Activated naive CD8-positive, alpha-beta T cell (primary cell): ENCODE results near the gene SIRPB1.
A peak's percentile ranks its signal among the peaks of the same experiment; 100 is the strongest.
"Not testable (repeated sequence)": the region's sequence is repeated elsewhere in the genome, so short reads cannot be mapped to it uniquely, and the experiment has no call there.

Experiments
- H3K27ac Mint-ChIP-seq: one replicate; pipeline ENCODE4 v1.8.0; 2021; ENCODE audit warnings: mixed read lengths
- H3K27me3 Mint-ChIP-seq: one replicate; pipeline ENCODE4 v1.8.0; 2021; ENCODE audit warnings: mixed read lengths
- H3K36me3 Mint-ChIP-seq: one replicate; pipeline ENCODE4 v1.8.0; 2021; ENCODE audit warnings: mixed read lengths
- H3K4me1 Mint-ChIP-seq: one replicate; pipeline ENCODE4 v1.8.0; 2021; ENCODE audit warnings: low read depth, mixed read lengths
- H3K4me3 Mint-ChIP-seq: one replicate; pipeline ENCODE4 v1.8.0; 2021; ENCODE audit warnings: mild to moderate bottlenecking, mixed read lengths
- H3K9me3 Mint-ChIP-seq: one replicate; pipeline ENCODE4 v1.8.0; 2021; ENCODE audit warnings: low read depth, mixed read lengths

Gene SIRPB1

GRCh38 chr20:1651268-1652058 is 31.7 kb upstream of the SIRPB1 start:
- Mint-ChIP-seq H3K4me1 (peaks cover 86% of the 10 kb centered on the region), H3K27me3 (no peaks in the 10 kb centered on the region), H3K36me3 (peaks cover 21% of the 10 kb centered on the region), H3K9me3 (peaks cover 4% of the 10 kb centered on the region), H3K27ac (peak overlapping the region; percentile 84), H3K4me3 (peak overlapping the region; percentile 62)

GRCh38 chr20:1648101-1648500 is 28.3 kb upstream of the SIRPB1 start:
- peak overlapping the region; percentile 35 for H3K4me3 Mint-ChIP-seq
- peak overlapping the region; percentile 89 for H3K27ac Mint-ChIP-seq
- H3K9me3 Mint-ChIP-seq, result no peaks in the 10 kb centered on the region
- H3K27me3 Mint-ChIP-seq, result no peaks in the 10 kb centered on the region
- peaks cover 10% of the 10 kb centered on the region for H3K36me3 Mint-ChIP-seq
- H3K4me1 Mint-ChIP-seq, result peaks cover 75% of the 10 kb centered on the region

GRCh38 chr20:1646975-1647431 is 27.2 kb upstream of the SIRPB1 start:
- peak overlapping the region; percentile 89 for H3K27ac Mint-ChIP-seq
- H3K36me3 Mint-ChIP-seq, result peaks cover 5% of the 10 kb centered on the region
- no peaks in the 10 kb centered on the region for H3K27me3 Mint-ChIP-seq
- peak overlapping the region; percentile 44 for H3K4me3 Mint-ChIP-seq
- H3K4me1 Mint-ChIP-seq, result peaks cover 66% of the 10 kb centered on the region
- H3K9me3 Mint-ChIP-seq, result no peaks in the 10 kb centered on the region

GRCh38 chr20:1644101-1644962 is 24.5 kb upstream of the SIRPB1 start:
- H3K4me3 Mint-ChIP-seq, result no peak overlapping the region
- H3K9me3 Mint-ChIP-seq, result no peaks in the 10 kb centered on the region
- peaks cover 51% of the 10 kb centered on the region for H3K4me1 Mint-ChIP-seq
- H3K27ac Mint-ChIP-seq, result peak overlapping the region; percentile 55
- no peaks in the 10 kb centered on the region for H3K27me3 Mint-ChIP-seq
- H3K36me3 Mint-ChIP-seq, result peaks cover 7% of the 10 kb centered on the region

GRCh38 chr20:1638643-1639042 is 18.8 kb upstream of the SIRPB1 start:
- peaks cover 50% of the 10 kb centered on the region for H3K4me1 Mint-ChIP-seq
- not testable (repeated sequence) for H3K9me3 Mint-ChIP-seq, H3K4me3 Mint-ChIP-seq, H3K27me3 Mint-ChIP-seq
- H3K27ac Mint-ChIP-seq, result peak overlapping the region; percentile 61
- H3K36me3 Mint-ChIP-seq, result peaks cover 13% of the 10 kb centered on the region

GRCh38 chr20:1637755-1638154 is 17.9 kb upstream of the SIRPB1 start:
- peaks cover 58% of the 10 kb centered on the region for H3K4me1 Mint-ChIP-seq
- H3K27ac Mint-ChIP-seq, result peak overlapping the region; percentile 79
- no peaks in the 10 kb centered on the region for H3K9me3 Mint-ChIP-seq
- H3K27me3 Mint-ChIP-seq, result no peaks in the 10 kb centered on the region
- H3K36me3 Mint-ChIP-seq, result peaks cover 16% of the 10 kb centered on the region
- no peak overlapping the region for H3K4me3 Mint-ChIP-seq

GRCh38 chr20:1637226-1637625 is 17.4 kb upstream of the SIRPB1 start:
- Mint-ChIP-seq H3K4me1 (peaks cover 63% of the 10 kb centered on the region), H3K27ac (peak overlapping the region; percentile 79), H3K27me3 (no peaks in the 10 kb centered on the region), H3K36me3 (peaks cover 16% of the 10 kb centered on the region), H3K9me3 (no peaks in the 10 kb centered on the region), H3K4me3 (no peak overlapping the region)

GRCh38 chr20:1636621-1637020 is 16.8 kb upstream of the SIRPB1 start:
- peaks cover 19% of the 10 kb centered on the region for H3K36me3 Mint-ChIP-seq

GRCh38 chr20:1635291-1635979 is 15.6 kb upstream of the SIRPB1 start:
- no peaks in the 10 kb centered on the region for H3K9me3 Mint-ChIP-seq
- H3K27me3 Mint-ChIP-seq, result no peaks in the 10 kb centered on the region
- H3K27ac Mint-ChIP-seq, result peak overlapping the region; percentile 25
- no peak overlapping the region for H3K4me3 Mint-ChIP-seq
- H3K36me3 Mint-ChIP-seq, result peaks cover 19% of the 10 kb centered on the region
- H3K4me1 Mint-ChIP-seq, result peaks cover 79% of the 10 kb centered on the region

More at GRCh38 chr20:1636621-1637020, 16.8 kb upstream of the SIRPB1 start:
- H3K27ac Mint-ChIP-seq, result peak overlapping the region; percentile 79
- H3K4me3 Mint-ChIP-seq, result no peak overlapping the region
- H3K4me1 Mint-ChIP-seq, result peaks cover 69% of the 10 kb centered on the region
- no peaks in the 10 kb centered on the region for H3K9me3 Mint-ChIP-seq
- H3K27me3 Mint-ChIP-seq, result no peaks in the 10 kb centered on the region

GRCh38 chr20:1633535-1633934 is 13.7 kb upstream of the SIRPB1 start:
- H3K4me1 Mint-ChIP-seq, result peaks cover 78% of the 10 kb centered on the region

GRCh38 chr20:1632178-1632577 is 12.4 kb upstream of the SIRPB1 start:
- Mint-ChIP-seq H3K9me3 (no peaks in the 10 kb centered on the region), H3K4me3 (peak overlapping the region; percentile 67), H3K4me1 (peaks cover 81% of the 10 kb centered on the region), H3K36me3 (peaks cover 32% of the 10 kb centered on the region), H3K27ac (peak overlapping the region; percentile 97), H3K27me3 (no peaks in the 10 kb centered on the region)

More at GRCh38 chr20:1633535-1633934, 13.7 kb upstream of the SIRPB1 start:
- Mint-ChIP-seq H3K27me3 (no peaks in the 10 kb centered on the region), H3K4me3 (peak overlapping the region; percentile 52), H3K36me3 (peaks cover 23% of the 10 kb centered on the region), H3K27ac (peak overlapping the region; percentile 91), H3K9me3 (no peaks in the 10 kb centered on the region)

GRCh38 chr20:1631309-1632151 is 11.7 kb upstream of the SIRPB1 start:
- peaks cover 81% of the 10 kb centered on the region for H3K4me1 Mint-ChIP-seq
- no peaks in the 10 kb centered on the region for H3K9me3 Mint-ChIP-seq
- peak overlapping the region; percentile 67 for H3K4me3 Mint-ChIP-seq
- H3K27ac Mint-ChIP-seq, result peak overlapping the region; percentile 97
- no peaks in the 10 kb centered on the region for H3K27me3 Mint-ChIP-seq
- H3K36me3 Mint-ChIP-seq, result peaks cover 32% of the 10 kb centered on the region

- Mint-ChIP-seq H3K4me1 (peaks cover 83% of the 10 kb centered on the region), H3K27me3 (no peaks in the 10 kb centered on the region), H3K9me3 (no peaks in the 10 kb centered on the region), H3K36me3 (peaks cover 30% of the 10 kb centered on the region), H3K4me3 (no peak overlapping the region), H3K27ac (peak overlapping the region; percentile 97)
Measured at GRCh38 chr20:1630186-1630585, 10.4 kb upstream of the SIRPB1 start.

- Mint-ChIP-seq H3K4me3 (no peak overlapping the region), H3K27me3 (no peaks in the 10 kb centered on the region), H3K4me1 (peaks cover 88% of the 10 kb centered on the region), H3K9me3 (no peaks in the 10 kb centered on the region), H3K36me3 (peaks cover 30% of the 10 kb centered on the region), H3K27ac (peak overlapping the region; percentile 97)
Measured at GRCh38 chr20:1629321-1629720, 9.5 kb upstream of the SIRPB1 start.
